ENCODE data around the gene CAMK2D.

CAMK2D gene

DNA sequence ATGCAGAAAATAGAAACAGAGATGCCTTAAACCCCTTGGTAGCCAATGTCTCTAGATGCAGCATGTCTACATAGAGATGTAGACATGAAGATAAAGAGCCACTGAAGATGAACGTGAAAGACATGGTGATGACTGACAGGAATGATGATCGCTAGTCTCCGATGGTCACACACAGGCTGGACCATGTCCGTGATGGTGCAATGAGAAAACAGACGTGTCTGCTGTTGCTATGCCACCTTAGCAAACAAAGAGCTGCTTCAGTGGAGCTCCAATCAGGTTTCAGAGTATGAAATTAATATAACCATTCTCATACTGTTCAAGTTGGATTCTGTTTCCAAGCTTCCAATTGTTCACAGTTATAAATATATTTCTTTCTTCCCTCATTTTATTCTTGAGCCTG lies 256.5 kb downstream of the CAMK2D start:
- no peak overlapping the region for H3K4me3 ChIP-seq (ENCODE audit: low read depth, low read length)
- DNase-seq (ENCODE audit: low read depth), result no peak

- no peak for DNase-seq (ENCODE audit: low read depth)
- no peak overlapping the region for H3K4me3 ChIP-seq (ENCODE audit: low read depth, low read length)
Observed at GRCh38 chr4:113504422-113504821, 257.1 kb downstream of the CAMK2D start.

DNA sequence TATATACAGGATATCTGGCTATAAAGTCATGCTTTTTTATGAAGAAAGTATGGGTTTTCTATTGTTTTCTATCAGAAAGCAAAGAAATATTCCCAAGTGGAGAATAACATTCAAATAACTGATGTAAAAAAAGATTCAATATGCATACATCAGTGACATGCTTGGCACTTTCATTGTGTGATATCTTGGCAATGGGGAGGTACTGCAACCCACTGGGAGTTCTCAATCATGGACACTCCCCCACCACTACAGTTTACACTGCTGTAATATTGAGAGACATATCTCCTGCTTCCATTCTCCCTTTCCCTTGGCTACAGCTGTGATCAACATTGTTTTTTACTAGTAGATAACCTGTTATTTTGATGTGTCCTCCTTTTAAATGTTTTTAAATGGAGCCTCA lies 257.8 kb downstream of the CAMK2D start:
- DNase-seq (ENCODE audit: low read depth), result no peak
- H3K4me3 ChIP-seq (ENCODE audit: low read depth, low read length), result no peak overlapping the region

- H3K4me3 ChIP-seq (ENCODE audit: low read depth, low read length), result no peak overlapping the region
- DNase-seq (ENCODE audit: low read depth), result no peak
Observed at GRCh38 chr4:113502906-113503305, 258.6 kb downstream of the CAMK2D start.

- no peak overlapping the region for H3K4me3 ChIP-seq (ENCODE audit: low read depth, low read length)
- peak; percentile 13 for DNase-seq (ENCODE audit: low read depth)
Observed at GRCh38 chr4:113502476-113502875, 259.1 kb downstream of the CAMK2D start.

- no peak overlapping the region for H3K4me3 ChIP-seq (ENCODE audit: low read depth, low read length)
- DNase-seq (ENCODE audit: low read depth), result no peak
Observed at GRCh38 chr4:113500424-113500823, 261.1 kb downstream of the CAMK2D start.

DNA sequence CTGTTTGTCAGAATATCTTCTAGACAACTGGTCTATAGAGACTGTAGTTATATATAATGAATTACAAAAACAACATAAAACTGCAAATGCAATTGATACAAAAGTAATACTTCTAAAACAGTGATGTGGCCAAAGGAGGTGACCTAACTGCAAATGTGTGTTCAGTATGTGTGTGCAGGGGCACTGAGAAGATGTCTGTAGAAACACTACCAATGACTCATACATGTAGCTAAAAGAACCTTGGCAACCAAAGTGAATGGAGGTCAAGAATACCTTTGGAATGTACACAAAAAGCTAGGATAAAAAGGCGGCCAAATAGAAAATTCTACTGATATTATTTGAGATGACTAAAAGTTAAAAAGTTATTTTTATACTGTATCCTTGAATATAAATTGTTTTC lies 261.8 kb downstream of the CAMK2D start:
- no peak overlapping the region for H3K4me3 ChIP-seq (ENCODE audit: low read depth, low read length)
- peak; percentile 80 for DNase-seq (ENCODE audit: low read depth)

DNA sequence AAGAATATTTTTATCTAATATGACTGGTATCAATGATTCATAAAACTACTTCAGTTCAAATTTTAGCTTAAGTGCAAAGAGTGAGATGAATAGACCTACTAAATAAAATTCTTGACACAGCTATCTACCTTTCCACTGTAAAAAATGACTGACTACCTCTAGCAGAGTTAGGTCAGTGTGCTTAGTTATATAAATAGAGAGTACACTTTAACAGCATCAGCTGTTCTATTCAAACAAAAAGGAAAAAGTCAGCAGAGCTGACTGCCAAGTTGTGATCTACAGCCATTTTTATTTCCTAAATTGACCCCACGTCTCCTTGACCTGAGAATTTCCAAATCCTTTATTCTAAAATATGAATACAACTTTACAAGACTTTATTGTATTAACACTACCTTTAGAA lies 262.4 kb downstream of the CAMK2D start:
- DNase-seq (ENCODE audit: low read depth), result no peak
- no peak overlapping the region for H3K4me3 ChIP-seq (ENCODE audit: low read depth, low read length)

DNA sequence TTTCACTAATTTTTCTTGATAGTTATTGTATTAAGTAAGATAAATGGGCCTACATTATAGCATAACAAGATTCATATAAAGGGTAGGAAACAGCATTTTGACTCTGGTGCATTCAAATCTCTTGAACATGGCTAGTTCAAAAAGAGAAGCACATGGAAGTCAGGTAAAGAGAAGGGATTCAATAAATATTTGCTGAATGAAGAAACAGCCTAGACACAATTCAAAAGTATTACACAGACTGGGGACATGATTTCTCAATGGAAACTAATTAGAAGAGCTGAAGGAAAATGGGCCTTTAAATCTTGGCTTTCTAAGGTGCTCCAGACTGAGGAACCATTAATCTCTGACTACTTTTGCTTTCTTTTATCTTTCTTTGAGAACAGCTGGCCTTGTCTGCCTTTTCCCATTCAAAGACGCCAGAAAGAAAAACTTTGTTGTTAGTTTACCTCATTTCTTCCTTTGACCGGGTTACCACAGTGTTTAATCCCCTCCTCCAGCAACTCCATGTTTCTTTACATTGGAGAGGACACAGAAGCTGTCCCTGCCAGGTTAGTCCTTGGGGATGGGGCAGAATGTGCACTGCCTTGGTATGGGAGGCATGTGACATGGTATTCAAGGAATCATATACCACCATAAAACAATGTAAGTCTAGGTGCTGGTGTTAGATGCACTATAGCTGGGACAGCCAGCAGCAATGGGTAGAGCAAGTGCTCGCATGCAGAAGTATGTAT lies 264.2 kb downstream of the CAMK2D start:
- DNase-seq (ENCODE audit: low read depth), result no peak
- H3K4me3 ChIP-seq (ENCODE audit: low read depth, low read length), result no peak overlapping the region

DNA sequence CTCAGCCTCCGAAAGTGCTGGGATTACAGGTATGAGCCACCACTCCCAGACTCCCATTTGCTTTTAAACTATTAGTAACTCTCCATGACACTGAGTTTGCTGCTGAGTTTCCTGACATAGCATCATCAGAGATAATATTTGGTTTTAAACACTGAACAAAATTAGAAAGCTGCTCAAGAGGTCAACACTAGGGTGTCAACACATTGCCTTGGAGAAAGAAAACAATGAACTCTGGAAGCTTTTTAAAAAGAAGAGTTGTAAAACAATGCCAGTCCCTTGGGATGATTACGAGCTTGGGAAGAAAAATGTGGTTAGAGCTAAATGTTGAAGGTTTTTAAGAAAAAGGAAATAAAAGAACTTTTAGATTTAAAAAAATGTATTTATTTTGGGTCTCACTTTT lies 264.8 kb downstream of the CAMK2D start:
- no peak overlapping the region for H3K4me3 ChIP-seq (ENCODE audit: low read depth, low read length)
- peak; percentile 8 for DNase-seq (ENCODE audit: low read depth)

GRCh38 chr4:113495790-113496189 lies 265.7 kb downstream of the CAMK2D start:
- H3K4me3 ChIP-seq (ENCODE audit: low read depth, low read length), result no peak overlapping the region

GRCh38 chr4:113483131-113483530 lies 278.4 kb downstream of the CAMK2D start:
- no peak for DNase-seq (ENCODE audit: low read depth)
- H3K4me3 ChIP-seq (ENCODE audit: low read depth, low read length), result no peak overlapping the region

More at GRCh38 chr4:113495790-113496189, 265.7 kb downstream of the CAMK2D start:
- no peak for DNase-seq (ENCODE audit: low read depth)

GRCh38 chr4:113482325-113482724 lies 279.2 kb downstream of the CAMK2D start:
- no peak overlapping the region for H3K4me3 ChIP-seq (ENCODE audit: low read depth, low read length)
- no peak for DNase-seq (ENCODE audit: low read depth)

GRCh38 chr4:113481820-113482219 lies 279.7 kb downstream of the CAMK2D start:
- DNase-seq (ENCODE audit: low read depth), result no peak
- H3K4me3 ChIP-seq (ENCODE audit: low read depth, low read length), result no peak overlapping the region

DNA sequence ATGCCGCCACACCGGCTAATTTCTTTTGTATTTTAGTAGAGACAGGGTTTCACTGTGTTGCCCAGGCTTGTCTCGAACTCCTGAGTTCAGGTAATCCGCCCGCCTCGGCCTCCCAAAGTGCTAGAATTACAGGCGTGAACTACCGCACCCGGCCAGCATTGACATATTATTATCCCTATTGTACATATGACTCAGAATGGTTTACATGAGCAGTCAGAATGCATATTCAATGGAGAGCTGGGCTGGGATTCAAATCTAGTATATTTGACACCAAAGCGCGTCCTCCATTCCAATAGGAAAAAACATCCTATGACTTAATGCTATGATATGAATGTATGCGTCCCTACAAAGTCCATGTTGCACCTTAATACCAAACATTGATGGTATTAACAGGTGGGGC lies 281.4 kb downstream of the CAMK2D start:
- no peak for DNase-seq (ENCODE audit: low read depth)
- no peak overlapping the region for H3K4me3 ChIP-seq (ENCODE audit: low read depth, low read length)

GRCh38 chr4:113478032-113478431 lies 283.5 kb downstream of the CAMK2D start:
- DNase-seq (ENCODE audit: low read depth), result no peak
- no peak overlapping the region for H3K4me3 ChIP-seq (ENCODE audit: low read depth, low read length)

DNA sequence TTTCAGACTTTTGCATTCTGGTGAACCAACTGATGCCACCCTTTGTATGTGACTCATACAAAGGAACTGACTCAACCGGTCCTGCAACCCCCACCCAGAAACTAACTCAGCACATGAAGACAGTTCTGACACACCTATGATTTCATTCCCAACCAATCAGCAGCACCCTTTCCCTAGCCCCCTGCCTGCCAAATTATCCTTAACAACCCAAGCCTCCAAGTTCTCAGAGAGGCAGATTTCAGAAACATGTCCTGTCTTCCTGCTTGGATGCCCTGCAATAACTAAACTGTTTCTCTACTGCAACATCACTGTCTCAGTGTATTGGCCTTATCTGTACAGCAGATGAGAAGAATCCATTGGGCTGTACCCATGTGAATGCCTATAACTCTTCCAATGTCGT lies 284.7 kb downstream of the CAMK2D start:
- no peak overlapping the region for H3K4me3 ChIP-seq (ENCODE audit: low read depth, low read length)
- no peak for DNase-seq (ENCODE audit: low read depth)

DNA sequence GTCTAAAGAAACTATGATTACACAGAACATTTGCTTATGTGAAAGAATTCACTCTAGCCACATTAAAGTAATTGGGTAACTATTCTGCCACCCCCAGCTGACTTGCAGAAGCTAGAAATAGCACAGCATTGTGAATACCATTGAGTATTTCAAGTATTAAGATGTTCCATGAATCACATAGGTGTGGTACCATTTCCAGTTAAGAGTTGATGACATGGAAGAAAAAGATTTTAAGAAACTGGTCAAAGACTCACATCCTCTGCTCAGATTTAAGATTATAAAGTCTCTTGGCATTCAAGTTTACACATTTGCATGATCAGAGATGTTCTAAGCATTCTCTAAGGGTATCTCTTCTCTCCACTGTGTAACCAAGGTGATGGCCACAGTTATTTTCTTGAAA lies 287.5 kb downstream of the CAMK2D start:
- peak; percentile 86 for DNase-seq (ENCODE audit: low read depth)
- H3K4me3 ChIP-seq (ENCODE audit: low read depth, low read length), result no peak overlapping the region

DNA sequence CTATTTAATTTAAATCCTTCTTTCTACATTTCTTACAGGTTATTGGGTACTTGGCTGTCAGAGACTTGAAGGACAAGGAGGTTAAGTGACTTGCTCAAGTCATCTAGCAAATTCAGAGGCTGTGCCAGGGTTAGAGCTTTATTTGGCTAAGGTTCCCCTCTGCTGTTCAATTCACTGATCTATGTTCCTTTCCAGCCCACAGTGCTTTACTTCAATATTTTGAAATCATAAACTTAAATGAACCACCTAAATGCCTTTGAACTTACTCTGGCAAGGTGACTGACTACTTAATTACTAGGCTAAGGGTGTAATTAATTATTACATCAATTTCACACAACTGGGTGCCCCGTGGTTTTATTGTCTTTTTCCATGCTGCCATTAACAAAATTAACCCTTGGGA lies 288.7 kb downstream of the CAMK2D start:
- H3K4me3 ChIP-seq (ENCODE audit: low read depth, low read length), result no peak overlapping the region
- no peak for DNase-seq (ENCODE audit: low read depth)

DNA sequence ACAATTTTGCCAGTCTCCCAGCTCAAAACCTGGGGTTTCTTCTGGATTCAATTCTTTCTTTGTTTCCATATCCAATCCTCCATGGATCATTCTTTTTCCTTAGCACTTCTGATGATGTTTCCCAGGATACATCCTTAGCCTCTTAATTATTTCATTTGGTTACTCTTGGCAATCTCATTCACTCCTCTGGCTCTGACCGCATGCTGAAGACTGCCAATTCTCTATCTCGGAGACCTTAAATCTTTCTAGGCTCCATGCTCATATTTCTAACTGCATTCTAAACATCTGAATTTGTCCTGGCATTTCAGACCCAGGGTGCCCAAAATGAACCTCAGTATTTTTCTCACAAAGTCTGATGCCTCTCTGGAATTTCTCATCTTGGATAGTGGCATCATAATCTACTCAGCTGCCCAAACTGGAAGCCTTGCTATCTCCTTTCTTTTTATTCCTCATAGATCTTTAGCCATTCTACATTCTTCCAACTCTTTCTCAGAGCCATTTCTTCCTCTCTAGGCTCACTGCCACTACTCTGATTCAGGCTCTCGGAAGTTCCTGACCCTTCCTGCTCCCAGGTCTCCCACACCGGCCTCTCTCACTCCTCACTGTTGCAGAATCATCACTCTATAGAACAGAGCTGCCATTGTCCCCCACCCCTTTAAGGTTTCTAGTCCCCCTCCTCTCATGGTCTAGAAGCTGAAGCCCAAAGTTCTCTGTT lies 290.2 kb downstream of the CAMK2D start:
- DNase-seq (ENCODE audit: low read depth), result no peak
- no peak overlapping the region for H3K4me3 ChIP-seq (ENCODE audit: low read depth, low read length)

DNA sequence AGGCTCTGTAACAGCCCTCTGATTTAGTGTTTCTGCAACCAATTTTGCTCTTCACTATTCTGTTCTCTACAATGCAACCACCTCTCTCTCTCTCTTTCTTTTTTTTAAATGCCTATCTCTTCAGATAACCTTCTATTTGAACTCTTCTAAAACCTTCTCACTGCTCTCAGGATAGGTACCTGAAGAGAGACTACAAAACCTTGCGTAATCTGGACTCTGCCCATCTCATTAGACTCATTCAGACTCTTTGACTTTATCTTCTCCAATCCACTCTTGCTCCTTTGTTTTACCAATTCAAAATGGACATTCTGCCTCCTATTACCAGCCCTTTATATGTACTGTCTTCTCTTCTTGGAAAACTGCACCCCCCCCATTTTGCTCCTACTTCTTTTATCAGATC lies 291.6 kb downstream of the CAMK2D start:
- no peak for DNase-seq (ENCODE audit: low read depth)

More for the DNA sequence above, 291.6 kb downstream of the CAMK2D start:
- H3K4me3 ChIP-seq (ENCODE audit: low read depth, low read length), result no peak overlapping the region

Data from skeletal muscle cell (primary cell).